ENCODE data around the gene SUMO4. TPM values are rescaled to one million over a fixed set of nuclear protein-coding genes. Genes with fewer than 3 reads are reported as not detected.

Gene SUMO4
- total and polyA plus RNA-seq, 2 donors (not counting 1 experiment from before 2014, with no cell fraction given) = 0.18 to 11.5 TPM

DNA sequence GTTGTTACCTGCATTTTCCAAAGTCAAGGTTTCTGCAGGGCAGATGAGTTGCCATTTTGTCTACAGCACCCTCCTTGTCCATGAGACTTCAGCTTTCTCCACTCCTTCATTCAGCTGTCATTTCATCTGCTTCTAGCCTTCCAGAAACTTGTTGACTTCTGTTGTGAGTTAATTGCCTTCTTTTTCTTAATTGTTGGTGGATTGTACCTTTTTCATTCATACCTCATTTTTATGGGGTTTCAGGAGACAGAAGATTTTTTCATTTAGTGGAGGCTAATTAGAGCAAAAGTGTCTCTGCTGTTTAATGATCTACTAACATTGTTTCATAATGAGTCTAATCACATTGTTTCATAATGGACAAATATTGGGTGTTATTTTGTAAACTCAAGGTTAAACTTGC lies 7.5 kb upstream of the SUMO4 start:
- H3K9me3 ChIP-seq (ENCODE audit: control extremely low read depth in 1 of 3, control insufficient read depth in 2 of 3, insufficient read depth in 1 of 3, low read length in 2 of 3) = peaks cover 0 to under 1% (median 0%) of the 10 kb centered on the region in 3 donors
- H3K79me2 ChIP-seq (ENCODE audit: control insufficient read depth, insufficient read depth, low read length) = peaks cover 34% of the 10 kb centered on the region
- ChIA-PET CTCF (interaction anchor here (0.8 kb wide), 1 partner anchor 364 kb away, joined by 3 read pairs; no protein-coding TSS in a partner anchor), POLR2A (no interaction called here)
- no peak for TF ChIP-seq CTCF (IDR thresholded peaks at IDR 0.05)
- no peak for TF ChIP-seq EZH2 (IDR thresholded peaks at IDR 0.05; ENCODE audit: borderline replicate concordance, insufficient read depth, low read depth, low read length, poor library complexity, severe bottlenecking)
- H3K4me2 ChIP-seq (replicated peaks; ENCODE audit: low read depth, low read length, poor library complexity, severe bottlenecking) = no peak overlapping the region
- no peak overlapping the region for H3K4me3 ChIP-seq (ENCODE audit: control extremely low read depth in 1 of 5, extremely low read depth in 1 of 5, insufficient read depth in 1 of 5, low read depth in 2 of 5, low read length in 4 of 5)
- Mint-ChIP-seq H3K27ac (no peak overlapping the region), H3K27me3 (no peaks in the 10 kb centered on the region), H3K4me1 (peaks cover 8% of the 10 kb centered on the region), H3K4me3 (no peak overlapping the region), H3K9me3 (ENCODE audit: insufficient read depth) (no peaks in the 10 kb centered on the region)
- H2AFZ ChIP-seq (ENCODE audit: insufficient read depth, low read depth, low read length, poor library complexity, severe bottlenecking) = no peak overlapping the region
- no peaks in the 10 kb centered on the region for H3K4me1 ChIP-seq (ENCODE audit: control insufficient read depth in 2 of 2, insufficient read depth in 2 of 2, low read length in 2 of 2)
- no peak overlapping the region for H3K9ac ChIP-seq (ENCODE audit: low read length)
- H3K36me3 ChIP-seq (replicated peaks in 1 of 2; ENCODE audit: control extremely low read depth in 1 of 2, control insufficient read depth in 1 of 2, extremely low read depth in 1 of 2, insufficient read depth in 2 of 2, low read length in 1 of 2) = peaks cover under 1 to 3% of the 10 kb centered on the region in 2 experiments
- DNase-seq (no peak), ATAC-seq (ENCODE audit: low read depth) (no peak)
- intact Hi-C loops (cut with micrococcal nuclease) = no loop called here
- no peaks in the 10 kb centered on the region for H3K27me3 ChIP-seq (replicated peaks in 1 of 4; ENCODE audit: control extremely low read depth in 1 of 4, control insufficient read depth in 3 of 4, insufficient read depth in 4 of 4, low read length in 3 of 4)
- no peak overlapping the region for H3K27ac ChIP-seq (ENCODE audit: low read length in 2 of 2)
- peaks cover 26% of the 10 kb centered on the region for H4K20me1 ChIP-seq (ENCODE audit: control insufficient read depth, insufficient read depth, low read length, poor library complexity, severe bottlenecking)

- TF ChIP-seq EZH2 (IDR thresholded peaks at IDR 0.05; ENCODE audit: borderline replicate concordance, insufficient read depth, low read depth, low read length, poor library complexity, severe bottlenecking) (no peak), CTCF (IDR thresholded peaks at IDR 0.05) (no peak)
- Histone ChIP-seq H3K79me2 (ENCODE audit: control insufficient read depth, insufficient read depth, low read length) (peaks cover 28% of the 10 kb centered on the region), H3K9me3 (ENCODE audit: control extremely low read depth in 1 of 3, control insufficient read depth in 2 of 3, insufficient read depth in 1 of 3, low read length in 2 of 3) (no peaks in the 10 kb centered on the region), H2AFZ (ENCODE audit: insufficient read depth, low read depth, low read length, poor library complexity, severe bottlenecking) (no peak overlapping the region), H3K36me3 (replicated peaks in 1 of 2; ENCODE audit: control extremely low read depth in 1 of 2, control insufficient read depth in 1 of 2, extremely low read depth in 1 of 2, insufficient read depth in 2 of 2, low read length in 1 of 2) (peaks cover 0 to 6% of the 10 kb centered on the region in 2 experiments), H3K4me1 (ENCODE audit: control insufficient read depth in 2 of 2, insufficient read depth in 2 of 2, low read length in 2 of 2) (no peaks in the 10 kb centered on the region), H3K4me2 (replicated peaks; ENCODE audit: low read depth, low read length, poor library complexity, severe bottlenecking) (no peak overlapping the region), H4K20me1 (ENCODE audit: control insufficient read depth, insufficient read depth, low read length, poor library complexity, severe bottlenecking) (peaks cover 23% of the 10 kb centered on the region), H3K27me3 (replicated peaks in 1 of 4; ENCODE audit: control extremely low read depth in 1 of 4, control insufficient read depth in 3 of 4, insufficient read depth in 4 of 4, low read length in 3 of 4) (no peaks in the 10 kb centered on the region), H3K27ac (ENCODE audit: low read length in 2 of 2) (no peak overlapping the region), H3K9ac (ENCODE audit: low read length) (no peak overlapping the region), H3K4me3 (ENCODE audit: control extremely low read depth in 1 of 5, extremely low read depth in 1 of 5, insufficient read depth in 1 of 5, low read depth in 2 of 5, low read length in 4 of 5) (no peak overlapping the region)
- H3K4me3 Mint-ChIP-seq = no peak overlapping the region
- H3K4me1 Mint-ChIP-seq = peaks cover 7% of the 10 kb centered on the region
- no peak for DNase-seq
- ChIA-PET CTCF (no interaction called here), POLR2A (no interaction called here)
- intact Hi-C loops (cut with micrococcal nuclease) = no loop called here
- H3K9me3 Mint-ChIP-seq (ENCODE audit: insufficient read depth) = no peaks in the 10 kb centered on the region
- no peak for ATAC-seq (ENCODE audit: low read depth)
- H3K27me3 Mint-ChIP-seq = no peaks in the 10 kb centered on the region
- H3K27ac Mint-ChIP-seq = no peak overlapping the region
Measured at GRCh38 chr6:149393002-149393679, 6.9 kb upstream of the SUMO4 start.
